HG03139 (cell line): ENCODE measurements around the gene MEGF11.

Source experiments
- ATAC-seq: cut with Tn5 transposase; IDR thresholded peaks from one replicate; pipeline ENCODE4 v1.9.1; 2021; ENCODE audit not compliant: unreplicated experiment

The MEGF11 gene

DNA sequence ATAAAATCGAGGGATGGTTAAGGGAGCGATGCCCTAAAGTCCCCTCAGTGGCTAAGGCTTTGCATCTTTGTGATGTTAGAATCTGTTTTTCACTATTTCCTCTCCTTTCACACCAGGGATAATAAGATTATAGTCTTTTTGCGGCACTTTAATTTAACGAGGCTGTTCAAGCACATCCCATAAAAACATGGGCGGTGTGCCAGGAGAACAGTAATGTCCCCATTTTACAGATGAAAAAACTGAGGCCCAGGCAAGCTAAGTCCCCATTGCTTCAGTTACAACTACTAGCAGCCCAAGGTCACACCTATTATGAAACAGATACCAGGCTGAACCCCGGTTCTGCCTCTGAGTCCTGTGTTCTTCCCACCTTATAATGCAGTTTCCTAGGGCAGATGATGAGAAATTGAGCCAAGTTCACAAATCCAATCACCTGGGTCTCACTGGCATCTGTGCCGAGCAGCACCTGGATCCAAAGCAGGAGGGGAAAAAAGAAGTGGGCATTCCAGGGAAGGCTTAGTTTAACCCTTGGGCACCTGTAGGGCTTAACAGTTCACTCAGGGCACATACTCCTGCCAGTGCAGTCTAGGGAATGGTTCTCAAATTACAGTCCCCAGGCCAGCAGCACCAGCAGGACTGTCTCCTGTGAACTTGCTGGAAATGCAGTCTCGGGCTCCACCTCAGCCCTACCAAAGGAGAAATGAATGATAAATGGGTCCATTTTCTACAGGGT lies 215.0 kb downstream of the MEGF11 start:
- no peak for ATAC-seq

DNA sequence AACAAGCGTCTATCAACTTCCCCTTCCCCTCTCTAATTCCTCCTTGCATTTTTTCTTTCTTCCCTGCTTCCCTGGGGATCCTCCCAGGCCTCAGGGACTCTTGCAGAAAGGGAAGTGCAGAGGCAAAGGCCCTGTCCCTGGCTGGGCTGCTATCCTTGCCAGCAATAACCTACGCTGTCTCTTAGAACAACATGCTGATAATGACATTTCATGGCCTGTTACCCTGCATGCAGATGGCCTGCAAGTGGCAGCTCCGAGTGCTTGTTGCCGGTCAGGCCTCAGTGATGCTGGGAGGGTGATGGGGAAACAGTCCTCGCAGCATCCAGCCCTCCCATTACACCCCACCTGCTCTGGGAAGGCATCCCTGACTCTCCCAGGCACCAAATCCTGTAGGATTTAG lies 216.7 kb downstream of the MEGF11 start:
- ATAC-seq = no peak

DNA sequence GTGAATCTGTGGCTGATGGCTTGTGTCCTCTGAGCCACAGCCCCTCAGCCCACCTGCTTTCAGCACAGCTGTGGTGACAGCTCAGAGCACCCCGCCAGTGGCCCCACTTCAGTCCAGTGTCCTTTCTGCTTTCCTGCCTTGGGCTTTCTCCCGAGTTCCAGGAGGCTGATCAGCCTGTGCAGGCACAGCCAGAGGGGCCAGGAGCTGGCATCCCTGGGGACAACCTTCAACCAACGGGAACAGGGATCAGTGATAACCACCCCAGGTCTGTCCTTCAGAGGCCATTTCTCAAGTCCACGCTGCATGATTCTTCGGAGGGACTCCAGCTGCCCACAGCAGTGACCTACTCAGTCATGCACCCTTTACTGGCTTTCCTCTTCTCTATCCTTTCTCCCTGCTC lies 217.6 kb downstream of the MEGF11 start:
- ATAC-seq = no peak

DNA sequence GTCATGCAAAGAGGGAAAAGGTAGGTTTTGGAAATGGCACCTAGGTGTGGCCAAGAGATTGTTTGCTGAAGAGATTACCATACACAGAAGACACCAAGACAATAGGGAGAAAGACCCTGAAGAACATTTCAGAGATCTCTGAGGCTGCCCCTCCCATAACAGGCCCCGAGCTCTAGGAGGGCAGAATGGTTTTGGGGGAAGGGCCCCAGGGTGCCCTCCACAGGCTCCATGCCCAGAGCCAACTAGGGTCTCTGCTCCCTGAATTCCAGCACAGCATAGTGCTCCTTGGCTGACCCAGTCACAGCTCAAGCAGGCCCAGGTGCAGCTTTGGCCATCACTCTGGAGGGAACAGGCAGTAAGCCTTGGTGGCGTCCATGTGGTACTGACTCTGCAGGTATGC lies 220.4 kb downstream of the MEGF11 start:
- no peak for ATAC-seq

DNA sequence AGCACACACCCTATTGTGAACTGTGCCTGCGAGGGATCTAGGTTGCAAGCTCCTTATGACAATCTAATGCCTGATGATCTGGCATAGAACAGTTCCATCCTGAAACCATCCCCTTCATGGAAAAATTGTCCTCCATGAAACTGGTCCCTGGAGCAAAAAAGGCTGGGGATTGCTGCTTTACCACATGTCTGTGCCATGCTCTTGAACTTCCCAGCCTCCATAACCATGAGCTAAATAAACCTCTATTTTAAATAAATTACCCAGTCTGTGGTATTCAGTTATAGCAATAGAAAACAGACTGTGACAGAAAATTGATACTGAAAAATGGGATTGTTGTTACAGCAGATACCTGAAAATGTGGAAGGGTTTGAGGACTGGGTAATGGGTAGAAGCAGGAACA lies 221.5 kb downstream of the MEGF11 start:
- no peak for ATAC-seq

DNA sequence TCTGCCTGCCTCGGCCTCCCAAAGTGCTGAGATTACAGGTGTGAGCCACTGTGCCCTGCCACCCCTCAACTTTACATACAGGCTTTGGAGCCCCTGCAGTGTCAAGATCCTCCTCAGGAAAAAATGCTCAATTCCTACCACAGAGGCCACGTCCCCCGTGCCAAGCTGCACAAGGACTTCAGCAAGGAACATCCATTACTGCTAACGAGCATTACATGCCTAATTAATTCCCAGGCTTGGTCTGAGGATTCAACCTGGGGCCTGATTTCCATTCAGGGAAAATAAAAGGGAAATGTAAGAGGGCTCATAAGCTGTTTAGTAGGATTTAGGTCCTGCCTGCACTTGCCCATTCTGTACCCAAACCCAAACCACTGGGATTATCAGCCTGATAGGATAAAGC lies 222.9 kb downstream of the MEGF11 start:
- no peak for ATAC-seq

DNA sequence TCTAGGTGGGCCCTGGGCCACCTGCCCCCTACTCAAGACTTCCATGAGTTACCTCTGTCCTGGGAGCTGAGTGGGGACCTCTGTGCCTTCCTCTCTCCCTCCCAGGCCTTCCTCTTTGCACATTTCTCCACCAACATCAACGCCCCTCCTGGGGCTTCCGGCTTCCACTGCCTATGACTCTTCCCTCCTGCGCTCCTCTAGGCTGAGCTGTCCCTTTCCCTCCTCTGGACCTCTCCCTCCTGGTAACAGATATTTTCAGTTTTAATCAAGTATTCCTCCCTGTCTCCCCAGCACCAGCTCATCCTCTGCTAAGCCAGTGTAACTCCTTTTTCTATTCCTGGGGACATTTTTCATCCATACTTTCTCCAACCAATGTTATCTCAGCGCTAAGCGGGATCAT lies 223.9 kb downstream of the MEGF11 start:
- ATAC-seq = no peak

DNA sequence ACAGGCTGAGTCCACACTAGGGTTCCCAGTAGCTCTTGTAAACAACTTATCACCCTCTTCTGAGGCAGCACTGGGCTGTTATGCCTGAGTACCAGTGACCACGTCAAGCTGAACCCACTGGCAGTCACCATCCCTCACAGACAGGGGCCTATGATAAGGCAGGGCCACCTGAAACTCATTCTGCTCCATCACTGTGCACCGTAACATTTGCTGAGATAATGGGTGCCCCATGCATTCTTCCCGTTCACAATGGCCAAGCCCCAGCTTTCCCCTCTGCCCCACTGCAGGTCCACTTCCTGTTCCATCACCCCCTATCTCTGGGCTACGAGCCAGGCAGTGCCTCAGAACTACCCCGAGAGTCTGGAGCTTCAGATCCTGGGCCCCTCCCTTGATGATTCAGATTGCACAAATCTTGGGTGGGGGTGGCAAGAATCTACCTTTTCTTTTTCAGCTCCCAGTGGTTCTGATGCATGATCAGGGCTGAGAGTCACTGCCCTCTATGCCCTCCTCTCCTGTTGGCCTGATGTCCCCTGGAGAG lies 226.2 kb downstream of the MEGF11 start:
- ATAC-seq = no peak

DNA sequence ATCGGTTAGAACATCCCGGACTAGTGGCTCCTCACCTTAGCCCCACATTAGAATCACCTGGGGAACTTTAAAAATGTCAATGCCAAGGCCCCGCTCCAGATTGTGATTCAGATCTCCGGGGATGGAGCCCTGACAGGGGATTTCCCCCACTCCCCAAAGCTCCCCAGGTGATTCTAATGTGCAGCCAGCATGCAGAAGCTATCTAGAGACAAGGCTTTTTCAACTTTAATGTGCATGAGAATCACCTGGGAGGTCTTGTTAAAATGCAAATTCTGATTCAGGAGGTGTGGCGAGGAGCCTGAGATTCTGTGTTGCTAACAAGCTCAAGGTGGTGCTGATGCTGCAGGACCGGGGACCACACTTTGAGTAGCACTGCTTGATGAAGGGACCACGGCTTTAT lies 227.6 kb downstream of the MEGF11 start:
- ATAC-seq = no peak

DNA sequence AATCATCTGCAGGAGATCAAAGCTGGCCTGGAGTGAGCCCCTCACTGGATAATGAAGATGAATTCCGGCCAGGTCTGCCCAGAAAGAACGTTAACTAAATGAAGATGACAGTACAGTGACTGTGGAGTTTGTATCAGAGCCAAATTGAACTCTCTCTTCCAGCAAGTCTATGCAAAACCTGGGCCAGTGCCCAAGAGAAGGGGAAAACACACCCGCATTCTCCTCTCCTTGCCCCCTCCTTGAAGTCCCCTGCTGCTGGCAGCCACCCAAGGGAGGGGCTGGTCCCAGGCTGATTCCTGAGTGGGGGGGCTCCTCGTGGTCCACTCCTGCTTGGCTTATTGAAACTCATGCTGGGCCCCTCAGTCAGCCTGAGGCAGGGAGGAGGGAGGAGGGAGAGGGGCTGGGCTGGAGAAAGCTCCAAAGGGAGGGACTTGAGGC lies 228.5 kb downstream of the MEGF11 start:
- ATAC-seq = no peak

DNA sequence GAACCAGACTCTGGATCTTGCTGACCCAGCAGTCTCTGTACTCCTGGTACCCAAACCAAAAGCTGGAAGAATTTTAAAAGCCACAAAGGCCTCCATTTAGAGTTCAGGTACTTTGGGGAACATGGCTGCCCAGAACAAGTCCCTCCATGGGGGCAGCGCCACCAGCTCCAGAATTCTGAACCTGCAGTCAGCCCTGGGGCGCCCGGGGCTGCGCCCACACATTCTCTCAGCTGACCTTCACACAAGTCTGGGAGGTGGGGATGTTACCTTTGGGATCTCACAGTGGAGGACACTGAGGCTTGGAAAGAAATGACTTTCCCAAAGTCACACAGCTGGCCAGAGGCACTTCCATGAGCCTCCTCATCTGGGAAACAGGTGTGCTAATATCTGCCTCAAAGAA lies 229.4 kb downstream of the MEGF11 start:
- ATAC-seq = no peak

DNA sequence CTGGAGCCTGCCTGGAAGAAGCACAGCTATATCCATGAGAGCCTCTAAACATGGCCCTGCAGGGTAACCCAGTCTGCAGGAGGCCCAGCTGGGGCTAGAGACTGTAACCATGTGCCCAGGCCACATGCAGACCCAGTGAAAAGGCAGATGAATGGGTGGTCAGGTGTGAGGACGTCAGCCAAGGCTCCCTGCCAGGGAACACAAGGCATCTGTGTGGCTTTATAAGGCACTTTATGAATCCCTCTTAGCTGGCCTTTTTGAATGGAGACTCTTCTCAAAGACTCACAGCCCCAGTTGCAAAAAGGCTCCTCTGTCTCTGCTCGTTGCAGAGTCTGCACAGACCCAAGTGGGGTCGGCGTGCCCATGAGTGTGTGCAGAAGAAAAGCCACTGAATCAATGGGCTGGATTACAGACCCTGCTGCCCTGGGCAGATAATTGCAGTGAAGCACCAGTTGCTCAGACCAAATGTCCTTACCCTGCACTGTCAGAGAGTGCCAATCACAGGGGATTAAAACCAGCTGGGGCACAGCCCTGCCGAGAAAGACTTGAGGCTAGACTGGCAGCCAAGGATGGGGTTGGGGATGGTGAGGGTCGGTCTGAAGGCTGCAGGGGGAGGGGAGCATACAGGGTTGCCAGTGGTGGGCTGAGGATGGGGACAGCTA lies 230.1 kb downstream of the MEGF11 start:
- ATAC-seq = no peak

DNA sequence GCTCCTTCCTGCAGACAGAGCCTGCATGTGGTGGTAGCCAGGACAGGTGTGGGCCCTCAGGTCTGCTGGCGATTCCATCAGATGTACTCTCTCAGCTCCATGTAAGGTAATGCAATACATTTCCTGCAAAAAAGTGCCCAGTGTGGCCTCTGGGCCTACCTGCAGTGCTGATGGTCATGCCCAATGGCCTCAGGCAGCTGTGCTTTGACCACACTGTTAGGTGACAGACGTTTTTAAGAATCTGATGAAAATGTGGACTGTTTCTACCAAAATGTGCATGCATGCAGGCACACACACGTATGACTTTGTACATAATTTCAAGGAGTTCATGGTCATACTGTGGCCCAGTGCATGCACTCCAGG lies 231.4 kb downstream of the MEGF11 start:
- no peak for ATAC-seq

DNA sequence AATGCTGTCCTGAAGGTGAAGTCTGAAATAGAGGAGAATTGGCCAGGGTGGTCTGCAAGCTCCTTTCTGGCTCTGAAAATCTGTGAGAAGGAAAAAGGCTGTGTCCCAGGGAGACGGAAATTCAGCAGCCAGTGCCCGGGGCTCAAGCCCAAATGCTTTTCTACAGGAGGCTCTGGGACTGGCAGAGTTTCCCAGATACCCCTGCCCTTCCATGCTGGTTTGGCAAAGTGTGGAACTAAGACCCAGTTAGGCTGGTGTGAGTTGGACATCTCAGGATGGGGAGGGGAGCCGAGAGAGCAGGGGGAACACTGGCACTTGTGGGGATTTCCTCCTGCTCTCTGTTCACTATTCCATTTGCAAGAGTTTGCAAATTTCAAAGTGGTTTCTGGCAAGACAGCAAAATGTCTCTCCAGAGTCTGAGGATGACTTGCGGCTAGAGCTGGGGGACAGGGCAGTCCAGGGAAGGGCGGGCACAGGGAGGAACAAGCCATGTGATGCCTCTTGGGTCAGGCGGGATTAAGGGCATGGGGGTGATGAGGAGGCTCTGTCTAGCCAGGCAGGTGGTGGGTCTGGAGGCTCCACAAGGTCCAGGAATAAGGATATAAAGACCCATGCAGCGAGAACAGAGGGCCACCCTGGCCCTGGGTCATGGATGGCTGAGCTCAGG lies 231.9 kb downstream of the MEGF11 start:
- ATAC-seq = no peak

DNA sequence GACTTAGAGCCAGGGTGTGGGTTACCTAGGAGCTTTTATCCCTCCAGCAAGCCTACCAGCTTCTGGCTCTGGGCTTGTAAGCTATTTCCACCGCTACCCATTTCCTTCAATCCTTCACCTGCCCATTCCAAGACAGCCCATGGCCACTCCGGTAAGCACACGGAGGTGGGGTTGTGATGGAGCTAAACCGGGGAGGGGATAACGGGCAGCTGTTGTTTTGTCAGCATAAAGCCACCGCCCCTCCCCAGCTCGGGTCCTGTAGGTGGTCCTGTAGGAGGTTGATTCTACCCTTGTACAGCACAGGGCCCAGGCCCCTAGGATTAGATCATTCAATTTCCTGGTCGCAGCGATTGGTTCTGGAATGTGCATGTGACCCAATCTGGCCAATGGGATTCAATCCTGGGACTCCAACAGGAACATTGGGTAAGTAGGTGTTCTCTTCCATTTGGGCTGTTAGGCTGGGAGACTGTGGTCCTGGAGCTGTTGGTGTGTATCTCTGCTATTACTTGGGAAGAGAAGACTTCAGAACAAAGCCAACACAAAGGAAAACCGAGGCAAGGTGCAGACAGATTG lies 233.6 kb downstream of the MEGF11 start:
- ATAC-seq = no peak

DNA sequence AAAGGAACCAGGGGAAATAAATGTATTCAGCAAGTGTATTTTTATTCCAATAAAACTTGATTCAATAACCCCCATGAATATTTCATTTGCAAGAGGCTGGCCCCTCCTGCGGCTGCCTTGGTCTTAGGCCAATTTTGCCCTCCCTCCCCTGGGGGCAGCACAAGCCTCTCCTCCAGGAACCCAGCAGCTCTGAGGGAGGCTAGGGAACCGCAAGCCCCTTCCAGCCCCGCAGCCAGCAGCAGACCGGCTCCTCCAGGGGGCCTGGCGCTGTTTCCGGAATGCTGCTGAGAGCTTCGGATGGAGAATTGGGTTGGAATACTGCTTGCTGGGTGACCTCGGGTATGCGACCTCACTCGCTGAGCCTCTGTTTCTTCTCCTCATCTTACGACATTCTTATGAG lies 234.2 kb downstream of the MEGF11 start:
- ATAC-seq = no peak

DNA sequence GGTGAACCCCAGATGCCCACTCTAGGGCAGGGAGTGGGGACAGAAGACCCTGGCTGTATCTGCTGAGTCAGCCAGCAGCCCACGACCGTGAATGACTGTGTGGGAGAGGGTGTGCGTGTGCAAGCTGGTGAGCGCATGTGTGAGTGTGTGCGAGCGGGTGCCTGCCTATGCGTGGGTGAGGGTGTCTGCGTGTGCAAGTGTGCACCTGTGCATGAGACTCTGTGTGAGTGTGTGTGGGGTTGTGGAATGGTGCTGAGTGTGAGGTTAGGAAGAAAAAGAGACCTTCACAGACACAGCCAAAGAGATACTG lies 235.1 kb downstream of the MEGF11 start:
- no peak for ATAC-seq

DNA sequence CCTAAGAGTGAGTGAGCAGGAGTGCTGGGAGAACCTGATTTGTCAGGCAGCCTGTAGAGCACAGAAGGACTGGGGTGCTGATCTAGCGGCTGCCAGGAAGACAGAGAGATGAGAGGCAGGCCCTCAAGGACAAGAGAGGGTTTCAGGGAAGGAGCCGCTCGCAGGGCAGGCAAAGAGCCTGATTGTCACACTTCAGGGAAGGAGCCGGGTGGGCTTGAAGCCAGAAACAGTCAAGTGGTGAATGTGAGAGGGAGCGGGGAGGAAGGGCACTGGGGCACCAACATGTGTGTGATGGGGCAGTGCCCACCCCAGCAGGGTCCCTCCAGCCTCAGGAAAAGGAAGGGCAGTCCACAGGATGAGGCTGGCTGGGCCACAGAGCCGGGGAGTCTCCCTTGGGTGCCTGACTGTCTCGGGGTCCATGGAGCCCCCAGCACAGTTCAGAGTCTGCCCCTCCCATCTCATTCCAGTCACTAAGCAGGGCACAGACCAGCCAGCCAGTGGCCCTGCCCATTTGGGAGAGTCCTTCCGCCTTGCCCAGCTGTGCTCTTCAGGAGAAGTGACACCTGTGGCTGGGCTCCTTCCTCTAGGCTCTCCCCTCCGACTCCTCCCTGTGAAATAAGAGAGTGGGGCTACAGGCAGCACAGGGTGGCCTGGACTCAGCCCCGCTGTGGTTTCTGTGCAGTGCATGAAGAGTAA lies 235.6 kb downstream of the MEGF11 start:
- no peak for ATAC-seq

DNA sequence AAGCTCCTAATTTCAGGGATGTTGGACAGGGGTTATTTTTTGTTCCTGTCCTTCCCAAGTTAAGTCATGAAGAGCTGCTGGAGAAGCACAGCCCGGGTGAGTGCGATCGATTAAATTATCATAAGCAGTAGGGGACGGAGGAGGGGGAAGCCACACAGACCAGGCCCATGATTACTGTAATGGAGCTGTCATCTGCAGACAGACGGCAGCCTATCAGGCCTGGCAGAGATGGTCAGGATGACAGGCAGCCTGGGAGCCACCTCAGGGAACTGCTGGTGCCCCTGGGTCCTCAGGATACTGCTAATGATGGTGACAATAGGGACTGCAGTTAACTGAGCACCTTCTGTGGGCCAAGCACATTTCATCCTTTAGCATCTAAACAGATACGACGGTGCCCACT lies 236.6 kb downstream of the MEGF11 start:
- ATAC-seq = no peak

DNA sequence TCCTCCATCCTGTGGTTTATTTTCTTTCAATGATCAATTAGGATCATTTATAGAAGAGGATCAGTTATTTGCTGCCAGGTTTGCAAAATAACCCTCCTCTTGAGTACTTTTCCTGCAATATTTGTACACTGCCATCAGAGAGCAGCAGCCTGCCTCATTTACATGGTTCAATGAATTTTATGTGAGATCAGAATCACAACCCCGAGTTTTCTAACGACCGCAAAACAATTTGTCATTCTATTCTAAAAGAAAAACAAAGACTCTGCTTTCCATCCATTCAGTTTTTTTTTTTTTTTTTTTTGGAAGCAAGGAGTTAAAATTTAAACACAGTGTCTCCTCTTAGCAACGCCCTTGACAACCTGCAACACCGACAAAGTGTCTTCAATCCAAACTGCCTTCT lies 237.4 kb downstream of the MEGF11 start:
- ATAC-seq = no peak

DNA sequence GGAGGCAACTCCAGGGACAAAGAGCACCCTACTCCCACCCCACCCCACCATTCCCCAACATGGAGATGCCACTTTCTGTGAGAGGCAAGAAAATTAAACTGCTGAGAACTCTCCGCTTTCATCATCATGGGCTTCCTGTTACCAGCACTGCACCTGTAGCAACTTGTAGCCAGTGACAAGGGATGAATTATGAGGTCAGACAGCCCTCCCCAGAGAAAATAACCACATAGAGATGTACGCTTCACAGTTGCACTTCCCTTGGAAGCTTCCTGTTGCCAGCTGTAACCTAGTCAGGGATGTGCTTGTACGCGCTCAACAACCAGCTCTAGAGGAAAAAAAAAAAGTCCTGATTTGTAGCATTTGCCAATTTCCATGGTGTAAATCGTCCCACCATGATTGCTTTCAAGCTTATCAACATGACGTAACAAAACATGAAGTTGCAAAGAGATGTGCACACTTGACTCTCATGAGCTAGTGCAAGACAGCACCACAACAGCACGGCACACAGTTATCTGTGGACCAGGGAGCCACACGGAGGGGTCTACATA lies 238.8 kb downstream of the MEGF11 start:
- no peak for ATAC-seq
